Endodermal cell (in vitro differentiated cells): ENCODE measurements around the gene SH3GL2. TPM values are rescaled to one million over a fixed set of nuclear protein-coding genes. Genes with fewer than 3 reads are reported as not detected.

Source experiments
- DNase-seq: peaks from one replicate; pipeline ENCODE4 v3.0.0-alpha.2; 2017
- H3K27ac ChIP-seq: 2 replicates; pipeline ENCODE4 v1.5.1; 2013; ENCODE audit warnings: mild to moderate bottlenecking, low read depth, low read length, moderate library complexity
- H3K27me3 ChIP-seq: 2 replicates; pipeline ENCODE4 v1.6.1; 2013; ENCODE audit warnings: mild to moderate bottlenecking, low read length, moderate library complexity; ENCODE audit not compliant: insufficient read depth, control insufficient read depth, poor library complexity, severe bottlenecking
- H3K36me3 ChIP-seq: 2 replicates; pipeline ENCODE4 v1.7.0; 2013; ENCODE audit warnings: mild to moderate bottlenecking, low read length, moderate library complexity; ENCODE audit not compliant: control insufficient read depth, insufficient read depth
- H3K4me1 ChIP-seq: one replicate; pipeline ENCODE4 v1.7.0; 2013; ENCODE audit warnings: low read length; ENCODE audit not compliant: control insufficient read depth, insufficient read depth
- H3K4me3 ChIP-seq: 2 replicates; pipeline ENCODE4 v1.5.1; 2013; ENCODE audit warnings: mild to moderate bottlenecking, low read length, moderate library complexity
- H3K9ac ChIP-seq: 2 replicates; pipeline ENCODE4 v1.6.1; 2013; ENCODE audit warnings: mild to moderate bottlenecking, low read length, moderate library complexity; ENCODE audit not compliant: poor library complexity, severe bottlenecking; ENCODE audit errors: extremely low read depth
- H3K9me3 ChIP-seq: 2 replicates; pipeline ENCODE4 v1.6.1; 2013; ENCODE audit warnings: mild to moderate bottlenecking, low read length, moderate library complexity; ENCODE audit not compliant: control insufficient read depth
- H3K27ac Mint-ChIP-seq: 2 replicates; pipeline ENCODE4 v1.8.0; 2020; ENCODE audit warnings: mixed read lengths
- H3K27me3 Mint-ChIP-seq: 2 replicates; pipeline ENCODE4 v1.8.0; 2021; ENCODE audit warnings: mild to moderate bottlenecking, mixed read lengths; ENCODE audit not compliant: insufficient read depth
- H3K36me3 Mint-ChIP-seq: 2 replicates; pipeline ENCODE4 v1.8.0; 2020; ENCODE audit warnings: low read depth, mixed read lengths
- H3K4me1 Mint-ChIP-seq: 2 replicates; pipeline ENCODE4 v1.8.0; 2020; ENCODE audit warnings: mixed read lengths
- H3K4me3 Mint-ChIP-seq: 2 replicates; pipeline ENCODE4 v1.8.0; 2020; ENCODE audit warnings: mild to moderate bottlenecking, moderate library complexity, mixed read lengths
- H3K9me3 Mint-ChIP-seq: 2 replicates; pipeline ENCODE4 v1.8.0; 2020; ENCODE audit warnings: mild to moderate bottlenecking, mixed read lengths
- CTCF ChIP-seq: fragments of 200-600 bp; sonication (generic); conservative IDR thresholded peaks from 2 replicates; pipeline ENCODE4 v1.5.0; 2021; ENCODE audit warnings: antibody characterized with exemption, mild to moderate bottlenecking
- whole genome bisulfite sequencing, 2 experiments: methylation state at CpG; one replicate each; pipeline versions ENCODE4 v1.1.5 to v1.1.7; 2013; ENCODE audit warnings: missing lambda C conversion rate in 2 of 2, mixed read lengths in 1 of 2; ENCODE audit not compliant: insufficient coverage in 1 of 2, insufficient read length in 1 of 2; 5-methylcytosine and 5-hydroxymethylcytosine counted together
- total RNA-seq, 2 donors: library from RNA; stranded (reverse); fragmentation: NEBNext Ultra II Directional in 1 of 2; extraction: Animal tissue kit (Norgen Biotek cat#: 25700) in 1 of 2; gene quantifications; 2 replicates in 1 of 2; 3 replicates in 1 of 2; pipeline ENCODE4 v1.2.1, GENCODE V29; 2021

SH3GL2 gene
- total RNA-seq, 2 donors from 2014 or later = 3.7 to 7.7 TPM

- no peaks in the 10 kb centered on the region for H3K4me1 Mint-ChIP-seq
- peaks cover 12% of the 10 kb centered on the region for H3K9me3 ChIP-seq
- H3K4me1 ChIP-seq = no peaks in the 10 kb centered on the region
- H3K27ac ChIP-seq = no peak overlapping the region
- H3K27ac Mint-ChIP-seq = no peak overlapping the region
- no peaks in the 10 kb centered on the region for H3K36me3 Mint-ChIP-seq
- peaks cover 16% of the 10 kb centered on the region for H3K9me3 Mint-ChIP-seq
- no peak for TF ChIP-seq CTCF
- no peak overlapping the region for H3K4me3 ChIP-seq
- no peak overlapping the region for H3K9ac ChIP-seq
- DNase-seq = no peak
- H3K36me3 ChIP-seq = no peaks in the 10 kb centered on the region
- 94 to 96% methylated on average over 3 of the region's 3 CpGs for WGBS, 2 experiments
- no peak overlapping the region for H3K4me3 Mint-ChIP-seq
- no peaks in the 10 kb centered on the region for H3K27me3 Mint-ChIP-seq
- no peaks in the 10 kb centered on the region for H3K27me3 ChIP-seq
Observed at GRCh38 chr9:17535176-17535575, 43.7 kb upstream of the SH3GL2 start.

GRCh38 chr9:17536027-17536426 lies 42.8 kb upstream of the SH3GL2 start:
- H3K4me1 Mint-ChIP-seq = no peaks in the 10 kb centered on the region
- H3K4me3 Mint-ChIP-seq = no peak overlapping the region
- Histone ChIP-seq H3K27me3 (no peaks in the 10 kb centered on the region), H3K4me3 (no peak overlapping the region), H3K9me3 (peaks cover 12% of the 10 kb centered on the region), H3K36me3 (no peaks in the 10 kb centered on the region), H3K4me1 (no peaks in the 10 kb centered on the region), H3K9ac (no peak overlapping the region), H3K27ac (no peak overlapping the region)
- no peaks in the 10 kb centered on the region for H3K27me3 Mint-ChIP-seq
- H3K9me3 Mint-ChIP-seq = peaks cover 23% of the 10 kb centered on the region
- peaks cover 4% of the 10 kb centered on the region for H3K36me3 Mint-ChIP-seq
- no peak overlapping the region for H3K27ac Mint-ChIP-seq
- no peak for TF ChIP-seq CTCF
- WGBS, 2 experiments = 97 to 100% methylated on average over 4 to 7 of the region's 7 CpGs
- DNase-seq = no peak

- Histone ChIP-seq H3K27me3 (no peaks in the 10 kb centered on the region), H3K4me1 (no peaks in the 10 kb centered on the region), H3K4me3 (no peak overlapping the region), H3K9me3 (peaks cover 15% of the 10 kb centered on the region), H3K27ac (no peak overlapping the region), H3K36me3 (no peaks in the 10 kb centered on the region), H3K9ac (no peak overlapping the region)
- Mint-ChIP-seq H3K27me3 (no peaks in the 10 kb centered on the region), H3K4me1 (peaks cover 2% of the 10 kb centered on the region), H3K27ac (no peak overlapping the region), H3K4me3 (no peak overlapping the region), H3K9me3 (peaks cover 22% of the 10 kb centered on the region), H3K36me3 (no peaks in the 10 kb centered on the region)
- no peak for TF ChIP-seq CTCF
- 92% methylated on average over 2 of the region's 2 CpGs; no CpG with 5 or more reads in 1 of the 2 experiments for WGBS, 2 experiments
- no peak for DNase-seq
Observed at GRCh38 chr9:17551023-17551422, 27.8 kb upstream of the SH3GL2 start.
